SK-N-MC (cell line): Measurements from ENCODE around the gene APBA2.

Source experiments
- DNase-seq: peaks from one replicate; pipeline ENCODE4 v3.0.0-alpha.2; 2011; ENCODE audit warnings: low read depth, low spot score
- H3K27ac ChIP-seq: fragments of 200-600 bp; sonication (generic); 2 replicates; pipeline ENCODE4 v1.5.1; 2016; ENCODE audit warnings: mixed run types
- H3K36me3 ChIP-seq: fragments of 200-600 bp; sonication (generic); 2 replicates; pipeline ENCODE4 v1.6.1; 2017; ENCODE audit warnings: antibody characterized with exemption, low read length, mixed read lengths; ENCODE audit not compliant: insufficient read depth
- H3K4me3 ChIP-seq: fragments of 200-600 bp; sonication (generic); 2 replicates; pipeline ENCODE4 v1.5.1; 2016
- H3K9ac ChIP-seq: fragments of 200-600 bp; sonication (generic); 2 replicates; pipeline ENCODE4 v1.8.0; 2017; ENCODE audit warnings: mixed run types, mixed read lengths; ENCODE audit not compliant: insufficient read length
- H3K9me3 ChIP-seq: fragments of 200-600 bp; sonication (generic); 2 replicates; pipeline ENCODE4 v1.6.1; 2017; ENCODE audit warnings: low read depth, mild to moderate bottlenecking, antibody characterized with exemption, low read length, moderate library complexity, mixed read lengths
- EZH2 ChIP-seq: fragments of 200-600 bp; sonication (generic); IDR thresholded peaks from one replicate; pipeline ENCODE4 v1.6.1; 2017; ENCODE audit warnings: antibody characterized with exemption
- FOXP2 ChIP-seq: optimal IDR thresholded peaks from 2 replicates; pipeline ENCODE3; 2011; ENCODE audit warnings: mild to moderate bottlenecking, moderate library complexity; ENCODE audit not compliant: insufficient read depth; ENCODE audit errors: extremely low read length, control extremely low read depth
- POLR2AphosphoS5 ChIP-seq: IDR thresholded peaks from 2 replicates; pipeline ENCODE4 v1.6.1; 2012; ENCODE audit warnings: mild to moderate bottlenecking, low read depth, low read length, borderline replicate concordance

APBA2 gene

GRCh38 chr15:28900892-28901586 lies 15.3 kb downstream of the APBA2 start:
- Histone ChIP-seq H3K36me3 (no peaks in the 10 kb centered on the region), H3K9ac (no peak overlapping the region), H3K27ac (no peak overlapping the region), H3K4me3 (no peak overlapping the region), H3K9me3 (no peaks in the 10 kb centered on the region)
- no peak for DNase-seq
- no peak for TF ChIP-seq POLR2AphosphoS5
- TF ChIP-seq FOXP2: no peak
- TF ChIP-seq EZH2: no peak

- no peaks in the 10 kb centered on the region for H3K36me3 ChIP-seq
- DNase-seq: no peak
- no peak overlapping the region for H3K9ac ChIP-seq
- no peaks in the 10 kb centered on the region for H3K9me3 ChIP-seq
- no peak overlapping the region for H3K4me3 ChIP-seq
- no peak for TF ChIP-seq EZH2
- no peak for TF ChIP-seq FOXP2
- TF ChIP-seq POLR2AphosphoS5: no peak
- no peak overlapping the region for H3K27ac ChIP-seq
Observed at GRCh38 chr15:28901587-28901980, 15.8 kb downstream of the APBA2 start.

GRCh38 chr15:28901987-28902745 lies 16.4 kb downstream of the APBA2 start:
- H3K4me3 ChIP-seq: no peak overlapping the region
- no peak overlapping the region for H3K9ac ChIP-seq
- no peak overlapping the region for H3K27ac ChIP-seq
- no peak for DNase-seq
- no peaks in the 10 kb centered on the region for H3K36me3 ChIP-seq
- TF ChIP-seq FOXP2: no peak
- H3K9me3 ChIP-seq: no peaks in the 10 kb centered on the region

GRCh38 chr15:28902856-28903255 lies 17.1 kb downstream of the APBA2 start:
- Histone ChIP-seq H3K9ac (no peak overlapping the region), H3K27ac (no peak overlapping the region), H3K9me3 (no peaks in the 10 kb centered on the region), H3K4me3 (no peak overlapping the region), H3K36me3 (no peaks in the 10 kb centered on the region)
- no peak for DNase-seq
- TF ChIP-seq FOXP2 (no peak), POLR2AphosphoS5 (no peak), EZH2 (no peak)

- no peaks in the 10 kb centered on the region for H3K9me3 ChIP-seq
- no peak overlapping the region for H3K27ac ChIP-seq
- no peak for TF ChIP-seq EZH2
- no peak for TF ChIP-seq FOXP2
- no peak for TF ChIP-seq POLR2AphosphoS5
- no peaks in the 10 kb centered on the region for H3K36me3 ChIP-seq
- H3K4me3 ChIP-seq: no peak overlapping the region
- no peak for DNase-seq
- no peak overlapping the region for H3K9ac ChIP-seq
Observed at GRCh38 chr15:28903555-28903954, 17.8 kb downstream of the APBA2 start.

GRCh38 chr15:28904003-28904402 lies 18.2 kb downstream of the APBA2 start:
- TF ChIP-seq EZH2 (no peak), FOXP2 (no peak), POLR2AphosphoS5 (no peak)
- no peak overlapping the region for H3K4me3 ChIP-seq
- H3K9me3 ChIP-seq: no peaks in the 10 kb centered on the region
- no peak overlapping the region for H3K27ac ChIP-seq
- no peak for DNase-seq
- no peak overlapping the region for H3K9ac ChIP-seq
- no peaks in the 10 kb centered on the region for H3K36me3 ChIP-seq

- Histone ChIP-seq H3K4me3 (no peak overlapping the region), H3K36me3 (no peaks in the 10 kb centered on the region), H3K9me3 (no peaks in the 10 kb centered on the region), H3K27ac (no peak overlapping the region), H3K9ac (no peak overlapping the region)
- no peak for DNase-seq
- no peak for TF ChIP-seq POLR2AphosphoS5
- no peak for TF ChIP-seq FOXP2
- no peak for TF ChIP-seq EZH2
Observed at GRCh38 chr15:28904541-28905315, 19.0 kb downstream of the APBA2 start.

- no peak overlapping the region for H3K4me3 ChIP-seq
- no peak overlapping the region for H3K27ac ChIP-seq
- TF ChIP-seq EZH2 (no peak), POLR2AphosphoS5 (no peak), FOXP2 (no peak)
- no peak overlapping the region for H3K9ac ChIP-seq
- no peak for DNase-seq
- no peaks in the 10 kb centered on the region for H3K36me3 ChIP-seq
- no peaks in the 10 kb centered on the region for H3K9me3 ChIP-seq
Observed at GRCh38 chr15:28907338-28907960, 21.7 kb downstream of the APBA2 start.
